Skin of body (tissue), 2 donors: ENCODE results near the gene LDHA. TPM values are rescaled to one million over a fixed set of nuclear protein-coding genes. Genes with fewer than 3 reads are reported as not detected.
"Not testable (repeated sequence)": the region's sequence is repeated elsewhere in the genome, so short reads cannot be mapped to it uniquely, and the experiment has no call there.

Experiments used
- DNase-seq: peaks from one replicate; lab custom pipeline; 2025; lab: John Stamatoyannopoulos, UW
- total RNA-seq: library from RNA; depleted of rRNA; stranded (reverse); fragments of >200 nt; gene quantifications from one replicate; pipeline ENCODE4 v1.2.3, GENCODE V29; 2014

Gene LDHA
- total RNA-seq, 1 donor from 2014 or later: 321 TPM

DNA sequence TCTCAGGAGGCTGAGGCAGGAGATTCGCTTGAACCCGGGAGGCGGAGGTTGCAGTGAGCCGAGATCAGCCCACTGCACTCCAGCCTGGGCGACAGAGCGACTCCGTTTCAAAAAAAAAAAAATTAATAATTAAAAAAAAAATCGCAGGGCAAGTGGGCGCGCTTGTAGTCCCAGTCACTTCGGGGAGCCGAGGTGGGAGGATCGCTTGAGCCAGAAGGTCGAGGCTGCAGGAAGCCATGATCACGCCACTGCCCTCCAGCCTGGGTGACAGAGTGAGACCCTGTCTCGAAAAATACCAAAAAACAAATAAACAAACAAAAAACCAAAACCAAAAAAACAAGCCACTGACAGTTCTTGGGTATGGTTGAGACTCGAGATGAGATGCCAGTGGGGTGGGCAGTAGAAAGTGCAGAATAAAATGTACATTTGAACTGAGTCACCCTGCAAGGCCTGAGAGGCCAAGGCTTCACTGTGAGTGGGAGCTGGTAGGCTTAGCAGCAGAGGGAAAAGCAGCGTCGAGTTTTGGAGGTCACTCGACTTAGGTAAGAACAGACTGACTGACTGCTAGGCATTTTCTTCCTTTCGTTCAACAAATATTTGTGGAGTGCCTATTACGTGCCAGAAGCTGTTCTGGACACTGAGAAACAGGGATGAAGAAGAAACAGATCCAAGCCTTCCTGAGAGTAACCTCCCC is 635 bp upstream of the LDHA start:
- DNase-seq: no peak

DNA sequence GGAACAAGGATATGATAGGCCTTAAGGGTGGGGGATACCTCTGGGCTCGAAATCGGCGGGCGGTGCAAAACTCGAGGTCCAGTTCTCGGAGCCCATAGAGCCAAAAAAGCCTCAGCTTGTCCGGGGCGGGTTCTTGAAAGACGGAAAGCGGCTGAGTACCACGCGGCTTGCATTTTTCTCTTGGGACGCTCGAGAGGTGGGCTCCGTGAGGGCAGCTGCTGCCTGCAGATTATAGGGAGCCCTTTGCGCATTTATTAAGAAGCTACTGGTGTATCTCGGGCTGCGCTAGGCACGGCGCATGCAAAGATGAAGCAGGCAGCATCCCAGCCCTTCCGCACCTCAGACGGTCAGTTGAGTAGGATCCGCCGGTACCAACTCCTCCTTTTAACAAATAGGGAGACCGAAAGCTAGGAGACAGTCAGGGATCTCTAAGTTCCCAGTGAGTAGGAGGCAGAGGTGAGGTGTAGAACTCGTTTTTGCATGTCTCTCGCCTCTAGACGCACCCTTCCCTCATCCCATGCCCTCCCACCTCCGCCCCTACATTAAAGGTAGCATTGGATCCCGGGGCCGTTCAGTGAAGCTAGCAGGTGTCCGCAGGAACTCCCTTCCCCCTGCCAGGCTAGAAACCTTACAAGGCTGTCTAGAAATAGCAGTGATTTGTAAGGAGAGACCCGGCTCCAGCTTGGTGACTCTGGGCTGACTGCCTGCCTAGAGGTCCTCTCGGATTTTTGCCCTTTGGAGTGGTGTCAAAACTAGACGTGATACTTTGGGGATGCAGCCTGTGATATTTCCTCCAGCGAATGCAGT is 768 bp downstream of the LDHA start:
- DNase-seq: peak; percentile 20

DNA sequence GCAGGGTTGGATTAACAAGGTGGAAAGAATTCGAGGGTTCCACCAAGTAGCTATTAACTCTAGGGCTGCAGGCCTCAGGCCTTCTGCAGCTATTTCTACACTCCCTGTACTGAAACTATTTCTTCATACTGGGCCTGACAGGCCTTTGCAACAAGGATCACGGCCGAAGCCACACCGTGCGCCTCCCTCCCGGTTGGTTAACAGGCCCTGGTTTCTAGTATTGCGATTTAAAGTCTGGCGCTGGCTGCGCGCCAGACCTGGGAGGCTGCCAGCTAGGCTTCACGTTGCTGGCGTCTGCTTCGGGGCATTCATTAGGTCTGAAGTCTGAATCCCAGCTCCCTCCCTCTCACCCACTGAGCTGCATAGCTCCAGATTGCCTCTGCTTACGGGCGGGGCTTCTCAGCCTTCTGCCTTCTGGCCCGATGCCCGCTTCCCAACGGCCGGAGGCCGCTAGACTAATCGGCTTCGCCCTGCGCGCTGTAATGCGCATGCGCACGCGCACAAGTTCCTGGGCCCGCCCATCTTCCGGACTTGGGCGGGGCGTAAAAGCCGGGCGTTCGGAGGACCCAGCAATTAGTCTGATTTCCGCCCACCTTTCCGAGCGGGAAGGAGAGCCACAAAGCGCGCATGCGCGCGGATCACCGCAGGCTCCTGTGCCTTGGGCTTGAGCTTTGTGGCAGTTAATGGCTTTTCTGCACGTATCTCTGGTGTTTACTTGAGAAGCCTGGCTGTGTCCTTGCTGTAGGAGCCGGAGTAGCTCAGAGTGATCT is 1.6 kb downstream of the LDHA start:
- DNase-seq: peak; percentile 99

DNA sequence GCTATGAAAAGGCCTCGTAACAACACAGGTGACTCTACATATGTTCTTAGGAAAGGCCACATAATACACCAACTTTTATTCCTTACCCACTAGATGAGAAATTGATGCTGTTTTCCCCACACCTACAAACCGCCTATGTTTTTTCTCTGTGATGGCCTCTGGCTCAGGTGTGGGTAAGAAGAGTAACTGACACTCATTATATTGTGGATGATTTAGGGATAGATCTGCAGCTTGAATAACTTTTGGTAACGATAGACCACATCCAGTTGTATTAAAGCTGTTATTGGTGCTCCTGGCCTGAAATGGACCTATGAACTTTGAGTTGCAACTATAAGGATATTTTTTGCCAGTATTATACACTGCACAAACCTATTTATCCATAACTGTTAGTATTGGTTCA is 3.6 kb downstream of the LDHA start:
- DNase-seq: no peak

DNA sequence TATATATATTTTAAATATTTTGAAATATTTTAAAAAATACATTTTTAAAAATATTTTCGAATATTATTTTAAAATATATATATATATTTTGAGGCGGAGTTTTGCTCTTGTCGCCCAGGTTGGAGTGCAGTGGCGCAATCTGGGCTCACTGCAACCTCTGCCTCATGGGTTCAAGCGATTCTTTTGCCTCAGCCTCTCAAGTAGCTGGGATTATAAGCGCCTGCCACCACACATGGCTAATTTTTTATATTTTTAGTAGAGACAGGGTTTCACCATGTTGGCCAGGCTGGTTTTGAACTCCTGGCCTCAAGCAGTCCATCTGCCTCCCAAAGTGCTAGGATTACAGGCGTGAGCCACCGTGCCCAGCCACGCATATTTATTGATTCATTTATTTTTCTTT is 6.7 kb downstream of the LDHA start:
- not testable (repeated sequence) for DNase-seq

DNA sequence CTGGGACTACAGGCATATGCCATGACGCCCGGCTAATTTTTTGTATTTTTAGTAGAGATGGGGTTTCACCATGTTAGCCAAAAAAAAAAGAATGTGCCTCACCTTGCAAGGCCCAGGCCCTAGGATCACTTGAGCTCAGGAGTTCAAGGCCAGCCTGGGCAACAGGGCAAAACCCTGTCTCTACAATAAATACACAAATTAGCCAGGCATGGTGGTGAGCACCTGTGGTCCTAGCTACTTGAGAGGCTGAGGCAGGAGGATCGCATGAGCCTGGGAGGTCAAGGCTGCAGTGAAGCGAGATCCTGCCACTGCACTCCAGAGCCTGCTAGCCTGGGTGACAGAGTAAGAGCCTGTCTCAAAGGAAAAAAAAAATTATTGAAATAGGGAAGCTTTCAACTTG is 9.7 kb downstream of the LDHA start:
- no peak for DNase-seq

DNA sequence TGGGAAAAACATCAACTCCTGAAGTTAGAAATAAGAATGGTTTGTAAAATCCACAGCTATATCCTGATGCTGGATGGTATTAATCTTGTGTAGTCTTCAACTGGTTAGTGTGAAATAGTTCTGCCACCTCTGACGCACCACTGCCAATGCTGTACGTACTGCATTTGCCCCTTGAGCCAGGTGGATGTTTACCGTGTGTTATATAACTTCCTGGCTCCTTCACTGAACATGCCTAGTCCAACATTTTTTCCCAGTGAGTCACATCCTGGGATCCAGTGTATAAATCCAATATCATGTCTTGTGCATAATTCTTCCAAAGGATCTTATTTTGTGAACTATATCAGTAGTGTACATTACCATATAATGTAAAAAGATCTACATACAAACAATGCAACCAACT is 13.0 kb downstream of the LDHA start:
- DNase-seq: not testable (repeated sequence)

DNA sequence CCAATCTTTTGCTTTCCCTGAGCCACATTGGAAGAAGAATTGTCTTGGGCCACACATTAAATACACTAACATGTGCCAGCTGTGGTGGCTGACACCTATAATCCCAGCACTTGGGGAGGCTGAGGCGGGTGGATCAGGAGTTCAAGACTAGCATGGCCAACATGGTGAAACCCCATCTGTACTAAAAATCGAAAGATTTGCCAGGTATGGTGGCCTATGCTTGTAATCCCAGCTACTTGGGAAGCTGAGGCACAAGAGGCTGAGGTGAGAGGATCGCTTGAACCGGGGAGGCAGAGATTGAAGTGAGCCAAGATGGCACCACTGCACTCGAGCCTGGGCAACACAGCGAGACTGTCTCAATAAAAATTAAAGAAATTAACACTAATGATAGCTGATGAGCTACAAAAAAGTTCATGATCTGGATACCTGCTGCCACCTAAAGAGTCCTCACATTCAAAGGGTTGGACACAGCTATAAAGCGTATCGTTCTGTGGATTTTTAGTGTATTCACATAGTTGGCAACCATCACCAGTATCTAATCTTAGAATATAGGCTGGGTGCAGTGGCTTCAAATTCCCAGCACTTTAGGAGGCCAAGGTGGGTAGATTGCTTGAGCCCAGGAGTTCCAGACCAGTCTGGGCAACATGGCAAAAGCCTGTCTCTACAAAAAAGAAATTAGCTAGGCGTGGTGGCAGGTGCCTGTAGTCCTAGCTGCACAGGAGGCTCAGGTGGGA is 14.4 kb downstream of the LDHA start:
- no peak for DNase-seq

DNA sequence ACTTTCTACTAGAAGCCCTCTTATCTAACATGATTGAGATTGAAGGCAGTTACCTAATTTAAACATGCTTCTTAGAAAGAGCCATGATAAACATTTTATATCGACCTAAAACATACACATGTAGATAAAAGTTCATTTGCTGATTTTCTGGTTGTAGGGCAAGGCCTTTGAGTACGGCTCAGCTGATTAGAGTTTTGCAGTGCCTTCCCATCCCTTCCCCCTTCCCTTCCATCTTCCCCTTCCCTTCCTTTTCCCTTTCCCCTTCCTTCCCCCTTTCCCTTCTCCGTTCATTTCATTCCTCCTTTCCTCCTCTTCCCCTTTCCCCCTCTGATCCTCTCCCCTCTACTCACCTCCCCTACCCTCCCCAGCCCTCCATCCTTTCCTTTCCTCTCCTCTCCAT is 22.1 kb downstream of the LDHA start:
- no peak for DNase-seq

DNA sequence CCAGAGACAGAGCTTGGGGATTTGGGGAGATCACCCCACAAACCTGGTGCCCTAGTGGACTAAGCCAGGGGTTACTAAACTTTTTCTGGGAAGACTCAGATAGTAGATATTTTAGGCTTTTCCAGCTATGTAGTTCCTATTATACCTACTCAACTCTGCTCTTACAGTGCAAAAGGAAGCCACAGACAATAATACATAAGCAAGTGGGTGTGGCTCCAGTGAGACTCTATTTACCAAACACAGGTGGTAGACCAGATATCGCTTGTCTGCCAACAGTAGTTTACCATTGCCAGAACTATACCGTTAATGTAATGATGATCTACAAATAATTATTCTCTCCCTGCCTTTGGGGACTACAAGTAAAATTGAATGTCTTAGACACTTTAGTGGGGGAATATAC is 24.7 kb downstream of the LDHA start:
- no peak for DNase-seq

DNA sequence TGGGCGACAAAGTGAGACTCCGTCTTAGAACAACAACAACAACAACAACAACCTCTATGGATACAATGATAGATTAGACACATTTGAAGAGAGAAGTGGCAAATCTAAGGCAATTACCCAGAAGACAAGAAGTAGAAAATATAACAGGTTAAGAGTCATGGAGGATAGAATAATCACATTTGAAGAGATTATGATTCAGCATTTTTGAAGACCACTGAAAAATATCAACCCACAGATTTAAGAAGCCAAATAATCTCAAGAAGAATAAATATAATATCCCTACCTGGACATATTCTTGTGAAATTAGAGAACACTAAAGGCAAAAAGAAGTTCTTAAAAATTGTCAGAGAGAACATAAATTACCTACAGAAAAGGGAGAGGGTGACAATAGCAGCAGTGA is 25.7 kb downstream of the LDHA start:
- DNase-seq: no peak

DNA sequence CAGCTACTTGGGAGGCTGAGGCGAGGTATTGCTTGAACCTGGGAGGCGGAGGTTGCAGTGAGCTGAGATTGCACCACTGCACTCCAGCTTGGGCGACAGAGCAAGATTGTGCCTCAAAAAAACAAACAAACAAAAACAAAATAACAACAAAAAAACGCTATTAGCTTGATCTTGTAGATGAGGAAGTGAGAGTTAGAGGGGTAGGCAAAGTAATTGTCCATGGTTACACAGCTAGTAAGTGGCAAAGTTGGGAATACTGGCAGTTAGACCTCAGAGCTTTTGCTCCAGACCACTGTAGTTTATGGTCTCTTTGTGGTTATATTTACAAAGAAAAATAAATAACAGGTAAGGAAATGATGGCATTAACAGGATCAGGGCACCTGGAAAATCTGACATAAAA is 32.9 kb downstream of the LDHA start:
- no peak for DNase-seq

DNA sequence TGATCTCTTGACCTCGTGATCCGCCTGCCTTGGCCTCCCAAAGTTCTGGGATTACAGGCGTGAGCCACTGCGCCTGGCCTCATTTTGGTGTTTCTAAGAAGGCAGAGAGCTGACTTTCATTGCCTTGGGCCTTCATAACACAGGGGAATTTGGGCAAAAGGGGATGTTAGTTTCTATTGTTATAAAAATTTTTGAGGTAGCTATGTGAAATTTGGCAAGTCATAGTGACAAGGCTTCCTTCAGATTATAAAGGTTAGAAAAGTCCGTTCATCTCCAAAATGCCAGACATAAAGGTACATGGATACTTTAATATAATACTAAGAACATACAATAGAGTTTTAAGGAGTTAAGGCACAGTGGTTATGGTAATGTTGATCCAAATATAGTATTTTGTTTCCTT is 35.0 kb downstream of the LDHA start:
- DNase-seq: no peak

DNA sequence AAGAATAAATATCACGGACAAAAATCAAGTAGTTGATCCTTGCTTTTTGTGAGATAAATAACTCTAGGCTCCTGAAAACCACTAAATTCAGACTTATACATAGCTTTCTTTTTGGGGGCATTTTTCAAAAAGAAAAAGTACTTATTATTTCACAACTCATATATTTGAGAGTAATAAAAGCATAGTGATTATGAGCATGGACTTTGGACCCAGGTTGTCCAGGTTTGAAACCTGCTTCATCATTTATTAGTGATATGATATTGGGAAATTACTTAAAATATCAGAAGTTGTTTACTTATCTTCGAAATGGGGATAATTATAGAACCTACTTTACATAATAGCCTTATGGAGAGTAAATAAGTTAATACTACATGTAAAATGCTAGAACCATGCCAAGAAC is 44.3 kb downstream of the LDHA start:
- DNase-seq: no peak

DNA sequence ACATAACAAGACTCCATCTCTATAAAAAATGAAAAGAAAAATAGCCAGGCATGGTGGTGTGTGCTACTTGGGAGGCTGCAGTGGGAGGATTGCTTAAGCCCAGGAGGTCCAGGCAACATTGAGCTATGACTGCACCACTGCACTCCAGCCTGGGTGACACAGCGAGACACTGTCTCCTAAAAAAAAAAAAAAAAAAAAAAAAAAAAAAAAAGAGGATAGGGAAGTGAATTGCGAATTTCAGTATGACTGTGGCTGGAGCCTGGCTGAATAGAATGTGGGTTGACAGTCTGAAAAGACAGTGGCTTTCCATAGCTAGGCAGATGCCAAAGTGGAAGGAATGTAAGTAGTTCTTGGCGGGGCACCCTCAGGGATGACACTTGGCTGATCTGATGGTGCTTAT is 54.9 kb downstream of the LDHA start:
- no peak for DNase-seq

DNA sequence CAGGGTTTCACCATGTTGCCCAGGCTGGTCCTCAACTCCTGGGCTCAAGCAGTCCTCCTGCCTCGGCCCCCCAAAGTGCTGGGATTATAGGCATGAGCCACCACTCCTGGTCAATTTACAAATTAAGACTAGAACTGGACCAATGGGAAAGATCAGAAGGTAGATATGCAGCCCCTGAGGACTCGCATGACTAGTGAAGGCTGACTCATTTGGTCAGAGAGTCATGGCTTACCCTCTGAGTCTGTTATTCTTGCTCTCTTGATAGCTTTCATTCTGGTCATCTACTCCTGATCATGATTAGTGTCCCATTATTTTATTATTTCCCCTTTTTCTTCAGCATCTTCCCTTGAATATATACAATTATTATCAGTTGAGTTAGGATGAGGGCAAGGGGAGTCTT is 58.6 kb downstream of the LDHA start:
- no peak for DNase-seq

DNA sequence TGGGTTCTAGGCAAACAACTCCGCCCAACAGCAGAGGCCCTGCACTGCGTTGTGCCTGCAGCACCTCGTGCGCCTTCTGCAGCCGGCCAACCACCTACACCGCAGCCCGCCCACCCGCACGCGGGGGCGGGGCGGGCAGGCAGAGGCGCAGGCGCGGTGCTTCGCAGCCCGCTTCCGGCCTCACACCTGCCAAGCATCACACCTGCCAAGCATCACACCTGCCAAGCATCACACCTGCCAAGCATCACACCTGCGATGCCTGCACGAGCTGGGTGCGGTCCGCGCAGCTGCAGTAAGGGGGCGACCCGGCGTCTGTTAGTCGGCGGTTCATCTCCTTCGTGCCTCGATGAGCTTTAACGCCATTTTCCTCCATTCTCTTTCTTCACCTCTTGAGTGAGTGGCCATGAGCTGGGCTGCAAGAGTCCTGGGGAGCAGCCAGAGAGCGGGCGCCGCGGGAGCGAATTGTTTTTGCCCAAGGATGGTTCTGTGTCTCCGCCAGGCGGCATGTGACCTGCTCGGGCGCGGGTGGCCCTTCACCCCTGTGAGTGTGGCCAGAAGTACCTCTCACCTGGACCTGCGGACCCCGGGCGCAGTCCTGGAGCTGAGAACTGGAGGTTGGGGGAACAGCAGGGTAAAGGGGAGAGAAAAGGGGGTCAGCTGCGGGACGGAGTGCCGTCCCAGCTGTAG is 61.5 kb downstream of the LDHA start, which contains the start of gene LDHAL6A:
Gene LDHAL6A, plus strand, starts transcription at position 171 of the 687 bp plus-strand sequence. CDS start 825 bp downstream, outside the sequence.
- no peak for DNase-seq

DNA sequence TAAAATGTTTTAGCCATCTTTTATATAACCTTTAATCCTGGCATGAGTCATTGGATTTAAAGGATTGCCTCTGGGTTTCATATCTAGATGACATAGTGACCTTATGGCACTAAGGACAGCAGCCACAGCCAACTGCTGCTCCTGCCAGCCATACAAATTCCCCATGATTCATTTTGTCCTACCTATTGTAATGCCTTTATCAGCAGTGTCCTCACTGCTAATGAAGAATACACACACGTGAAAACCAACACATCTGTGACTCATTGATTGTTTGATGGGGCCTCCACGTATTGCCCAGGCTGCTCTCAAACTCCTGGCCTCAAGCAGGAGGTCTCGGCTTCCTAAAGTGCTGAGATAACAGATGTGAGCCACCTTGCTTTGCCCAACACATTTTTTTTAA is 63.1 kb downstream of the LDHA start:
- DNase-seq: no peak
